ENCODE results near the gene ZNF598.
"Not testable (repeated sequence)": the region's sequence is repeated elsewhere in the genome, so short reads cannot be mapped to it uniquely, and the experiment has no call there.

The ZNF598 gene

DNA sequence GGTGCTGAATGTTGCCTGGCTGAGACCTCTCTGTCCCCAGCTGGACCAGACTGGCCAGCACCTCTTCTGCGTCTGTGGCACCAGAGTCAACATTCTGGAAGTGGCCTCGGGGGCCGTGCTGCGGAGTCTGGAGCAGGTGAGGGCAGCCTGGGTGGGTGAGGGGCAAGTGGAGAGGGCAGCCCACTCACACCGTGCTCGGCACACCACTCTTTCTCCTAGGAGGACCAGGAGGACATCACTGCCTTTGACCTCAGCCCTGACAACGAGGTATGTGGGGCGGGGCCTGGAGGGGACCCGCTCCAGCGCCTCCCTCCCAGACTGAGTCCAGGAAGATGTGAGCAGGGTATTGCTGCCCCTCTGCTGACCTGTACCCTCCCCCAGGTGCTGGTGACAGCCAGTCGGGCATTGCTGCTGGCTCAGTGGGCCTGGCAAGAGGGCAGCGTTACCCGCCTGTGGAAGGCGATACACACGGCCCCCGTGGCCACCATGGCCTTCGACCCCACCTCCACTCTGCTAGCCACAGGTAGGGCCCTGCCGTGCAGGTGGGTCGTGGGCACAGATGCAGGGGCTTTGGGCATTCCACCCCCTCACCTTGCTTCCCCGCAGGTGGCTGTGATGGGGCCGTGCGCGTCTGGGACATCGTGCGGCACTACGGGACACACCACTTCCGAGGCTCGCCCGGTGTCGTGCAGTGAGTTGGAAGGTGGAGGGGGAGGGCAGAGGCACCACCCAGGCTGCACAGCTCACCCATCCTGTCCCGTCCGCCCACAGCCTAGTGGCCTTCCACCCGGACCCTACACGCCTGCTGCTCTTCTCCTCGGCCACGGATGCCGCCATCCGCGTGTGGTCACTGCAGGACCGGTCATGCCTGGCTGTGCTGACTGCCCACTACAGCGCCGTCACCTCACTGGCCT is 35.2 kb downstream of the ZNF598 start:
- no peak for DNase-seq

DNA sequence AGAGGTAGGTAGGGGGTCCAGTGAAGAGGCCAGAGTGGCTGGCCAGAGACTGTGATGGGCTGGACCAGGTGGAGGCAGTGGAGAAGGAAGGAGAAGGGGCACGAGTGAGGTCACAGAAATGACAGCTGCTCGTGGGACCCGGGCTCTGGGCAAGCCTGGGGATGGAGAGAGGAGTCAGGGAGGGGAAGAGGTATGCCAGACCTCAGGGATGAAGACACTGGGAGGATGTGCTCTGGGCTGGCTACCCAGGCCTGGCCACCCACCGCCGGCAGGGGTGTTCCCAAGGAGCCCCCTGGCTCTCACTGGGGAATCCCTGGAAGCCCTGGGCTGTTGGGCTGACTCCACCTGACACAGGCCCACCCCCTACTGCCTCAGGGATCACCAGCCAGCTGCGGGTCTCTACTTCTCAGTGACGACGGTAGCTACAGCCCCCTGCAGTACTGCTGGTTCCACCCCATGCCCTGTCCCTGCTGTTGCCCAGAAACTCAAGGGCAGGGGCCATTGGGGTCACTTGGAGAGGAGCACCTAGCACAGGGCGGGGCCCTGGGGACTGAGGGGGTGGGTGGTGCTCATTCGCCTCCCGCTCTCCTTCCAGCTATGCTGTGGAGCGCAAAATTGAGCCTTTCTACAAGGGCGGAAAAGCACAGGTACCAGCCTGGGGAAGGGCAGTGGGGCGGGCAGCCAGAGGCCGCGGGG is 36.0 kb downstream of the ZNF598 start:
- no peak for DNase-seq

DNA sequence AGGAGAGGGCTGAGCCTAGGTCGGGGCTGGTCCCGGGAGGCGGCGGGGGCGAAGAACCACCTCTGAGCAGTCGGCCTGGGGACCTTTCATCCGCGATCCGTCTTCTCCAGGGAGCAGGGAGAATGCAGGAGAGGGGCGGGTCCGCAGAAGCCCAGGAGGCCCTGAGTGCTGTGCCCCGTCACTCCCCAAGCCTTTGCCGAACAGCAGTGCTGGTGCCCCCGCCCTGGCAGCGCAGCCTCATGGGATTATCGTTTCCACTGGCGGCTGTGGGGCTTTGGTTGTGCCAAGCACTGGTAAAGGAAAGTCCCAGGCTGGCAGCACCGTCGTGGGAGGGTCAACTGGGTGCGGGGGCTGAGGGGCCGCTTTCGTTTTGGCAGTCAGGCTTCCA is 37.1 kb downstream of the ZNF598 start:
- DNase-seq, result no peak

DNA sequence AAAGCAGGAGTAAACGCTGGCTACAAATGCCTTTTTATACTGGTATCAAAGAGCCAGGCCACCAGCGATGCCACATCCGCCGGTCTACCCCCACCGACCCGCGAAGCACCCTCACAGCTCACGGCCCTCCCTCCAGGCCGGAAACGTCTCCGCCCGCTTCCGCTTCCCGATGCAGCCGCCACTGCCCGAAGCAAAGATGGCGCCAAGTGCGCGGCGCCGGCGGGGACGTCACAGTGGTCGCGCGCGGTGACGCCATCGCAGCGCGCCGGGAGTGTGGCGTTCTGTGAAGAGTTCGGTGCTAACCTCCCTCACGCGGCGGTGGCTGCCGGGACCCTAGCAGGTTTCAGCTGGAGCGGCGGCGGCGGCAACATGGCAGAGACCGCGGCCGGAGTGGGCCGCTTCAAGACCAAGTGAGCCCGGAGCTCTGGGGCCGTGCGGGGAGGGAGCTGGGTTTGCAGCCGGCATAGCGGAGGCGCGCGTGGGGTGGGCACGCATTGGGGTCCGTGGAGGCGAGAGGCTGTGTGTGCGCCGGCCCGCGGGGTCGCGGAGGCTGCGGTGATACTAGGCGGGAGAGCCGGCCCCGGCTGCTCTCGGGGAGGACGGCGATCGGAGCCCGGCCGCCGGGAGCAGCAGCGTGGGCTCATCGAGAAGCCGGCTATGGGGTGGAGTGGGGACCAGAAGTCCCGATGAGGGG is 37.7 kb downstream of the ZNF598 start, which contains the start of gene TBL3:
Gene TBL3, plus strand, starts transcription at position 258 of the 694 bp plus-strand sequence. Its CDS starts 112 bp downstream, at position 370.
- DNase-seq, result peak; percentile 95

DNA sequence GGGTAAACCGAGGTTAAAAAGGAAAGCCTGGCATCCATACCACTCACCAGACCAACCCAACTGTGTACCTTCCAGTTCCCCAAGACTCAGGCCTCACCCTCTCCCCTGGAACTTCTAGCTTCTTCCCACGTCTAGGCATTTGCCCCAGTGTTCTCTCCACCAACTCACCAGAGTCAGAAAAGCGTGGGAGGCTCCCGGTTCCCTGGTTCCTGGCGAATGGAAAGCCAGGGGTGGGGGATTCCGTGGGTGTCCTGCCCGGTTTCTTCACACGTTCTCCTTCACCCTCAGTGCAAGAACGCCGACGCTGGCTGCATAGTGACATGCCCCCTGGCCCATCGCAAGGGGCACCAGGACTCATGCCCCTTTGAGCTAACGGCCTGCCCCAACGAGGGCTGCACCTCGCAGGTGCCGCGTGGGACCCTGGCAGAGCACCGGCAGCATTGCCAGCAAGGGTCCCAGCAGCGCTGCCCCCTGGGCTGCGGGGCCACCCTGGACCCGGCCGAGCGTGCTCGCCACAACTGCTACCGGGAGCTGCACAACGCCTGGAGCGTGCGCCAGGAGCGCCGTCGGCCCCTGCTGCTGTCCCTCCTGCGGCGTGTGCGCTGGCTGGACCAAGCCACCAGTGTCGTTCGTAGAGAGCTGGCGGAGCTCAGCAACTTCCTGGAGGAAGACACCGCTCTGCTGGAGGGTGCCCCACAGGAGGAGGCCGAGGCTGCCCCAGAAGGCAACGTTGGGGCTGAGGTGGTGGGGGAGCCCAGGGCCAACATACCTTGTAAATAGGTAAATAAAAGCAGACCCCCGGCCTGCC is 41.3 kb downstream of the ZNF598 start:
- DNase-seq, result no peak

DNA sequence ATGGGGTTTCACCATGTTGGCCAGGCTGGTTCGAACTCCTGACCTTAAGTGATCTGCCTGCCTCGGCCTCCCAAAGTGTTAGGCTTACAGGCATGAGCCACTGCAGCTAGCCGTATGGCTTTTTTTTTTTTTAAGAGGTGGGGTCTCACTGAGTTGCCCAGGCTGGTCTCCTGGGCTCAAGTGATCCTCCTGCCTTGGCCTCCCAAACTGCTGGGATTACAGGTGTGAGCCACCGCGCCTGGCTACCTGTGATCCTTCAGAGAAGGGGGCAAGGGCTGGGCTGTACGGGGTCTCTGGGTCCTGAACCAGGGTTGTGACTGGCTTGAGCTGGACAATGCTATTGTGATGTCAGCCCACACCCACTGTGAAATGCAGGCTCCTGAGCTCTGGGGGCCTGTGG is 43.2 kb downstream of the ZNF598 start, which contains the start of gene RNF151:
Gene RNF151, plus strand, starts transcription at position 397 of the 400 bp plus-strand sequence. CDS start 26 bp downstream, outside the sequence.
- no peak for DNase-seq

DNA sequence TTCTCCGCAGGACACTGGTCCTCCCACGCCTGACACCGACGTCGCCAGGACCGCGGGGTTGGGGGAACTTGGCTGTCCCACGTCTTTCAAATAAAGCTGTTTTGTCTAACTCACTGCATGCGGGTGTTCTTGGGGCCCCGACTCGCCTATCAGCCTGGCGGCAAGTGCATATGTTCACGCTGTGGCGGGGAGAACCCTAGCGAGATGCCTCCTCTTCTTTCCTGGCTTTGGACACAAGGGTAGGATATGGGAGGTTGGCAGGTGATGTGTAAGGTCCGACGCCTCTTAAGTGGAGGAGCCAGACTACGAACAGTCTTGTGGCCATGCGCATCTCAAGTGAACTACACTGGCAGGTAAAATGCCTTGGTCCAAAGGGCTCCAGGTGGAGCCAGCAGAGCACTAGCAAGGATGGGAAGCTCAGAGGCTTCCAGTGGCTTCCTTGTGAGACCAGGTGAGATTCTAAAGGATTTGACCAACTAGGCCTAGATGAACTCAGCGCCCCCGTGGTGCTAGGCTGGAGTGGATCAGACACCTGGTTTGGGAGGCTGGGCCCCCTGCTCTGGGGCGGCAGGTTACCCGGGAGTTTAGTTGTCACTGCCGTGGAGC is 44.1 kb downstream of the ZNF598 start:
- no peak for DNase-seq

DNA sequence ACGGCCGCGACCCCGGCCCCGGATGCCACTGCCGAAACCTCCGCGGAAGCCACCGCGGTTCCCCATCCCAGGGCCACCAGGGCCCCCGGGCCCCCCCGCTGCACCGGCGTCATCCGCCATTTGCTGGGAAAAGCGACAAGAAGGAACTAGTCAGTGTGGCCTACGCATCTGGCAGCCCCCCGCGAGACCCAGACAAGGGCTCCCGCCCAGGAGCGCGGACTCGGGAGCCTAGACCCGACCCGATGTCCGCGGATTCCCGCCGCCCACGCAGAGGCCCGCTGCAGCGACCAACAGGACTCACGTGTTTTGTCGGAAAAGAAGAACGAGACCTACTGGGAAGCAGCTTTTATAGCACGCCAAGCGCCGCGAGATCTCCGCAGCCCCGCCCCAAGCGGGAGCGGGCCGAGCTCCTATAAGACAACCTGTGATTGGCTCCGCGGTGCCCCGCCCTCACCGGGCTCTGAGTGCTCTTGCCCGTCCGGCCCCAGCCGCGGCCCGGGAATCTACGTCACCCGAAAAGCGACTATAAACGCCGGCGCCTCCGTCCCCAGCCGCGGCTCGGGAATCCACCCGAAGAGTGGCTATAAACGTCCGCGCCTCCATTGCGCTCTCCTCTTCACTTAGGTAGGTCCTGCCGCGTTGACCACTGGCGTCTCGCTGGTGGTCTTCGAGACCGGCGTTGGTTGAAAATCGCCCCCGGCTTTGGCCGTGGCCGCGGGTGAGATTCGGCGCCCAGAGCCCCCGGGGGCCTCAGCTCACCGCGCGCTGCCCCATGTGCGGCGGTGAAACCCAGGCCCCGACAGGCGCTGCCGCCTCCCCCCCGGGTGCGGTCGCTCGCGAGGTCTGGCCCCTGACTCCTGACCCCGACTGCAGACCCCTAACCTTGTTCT is 44.9 kb downstream of the ZNF598 start, which contains the start of gene RPS2:
Gene RPS2, minus strand, starts transcription at position 321 of the 890 bp plus-strand sequence. Its CDS starts 201 bp downstream, at position 120.
- DNase-seq, result peak; percentile 96 to 97

DNA sequence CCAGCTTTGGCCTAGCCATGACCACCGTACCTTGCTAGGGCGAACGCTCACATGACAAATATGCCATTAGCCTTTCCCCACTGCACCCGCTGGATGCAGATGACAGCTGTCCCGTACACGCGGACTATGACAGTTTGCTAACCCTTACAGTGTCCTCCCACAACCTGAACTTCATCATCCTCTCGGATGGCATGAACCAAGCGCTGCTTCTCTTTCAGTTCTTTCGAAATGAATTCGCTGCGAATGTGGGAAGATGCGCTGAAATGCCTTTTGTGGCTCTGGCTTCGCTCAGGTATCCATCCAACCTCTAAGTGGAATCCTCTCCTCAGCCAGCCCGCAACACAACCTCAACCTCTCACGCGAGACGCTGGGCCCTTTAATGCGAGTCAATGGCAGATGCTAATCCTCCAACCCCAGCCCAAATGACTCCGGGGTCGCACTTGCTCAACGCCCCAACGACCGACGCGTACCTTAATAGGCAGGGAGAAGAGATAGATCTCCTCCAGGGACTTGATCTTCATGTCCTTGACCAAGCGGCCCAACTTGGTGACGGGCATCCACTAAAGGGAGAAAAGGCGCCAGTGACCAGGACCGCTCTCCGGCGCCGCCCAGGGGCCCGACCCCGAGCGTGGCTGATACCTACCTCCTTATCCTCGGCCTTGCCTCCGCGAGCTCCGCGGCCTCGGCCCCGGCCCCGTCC is 45.7 kb downstream of the ZNF598 start:
- DNase-seq, result peak; percentile 33 to 45

DNA sequence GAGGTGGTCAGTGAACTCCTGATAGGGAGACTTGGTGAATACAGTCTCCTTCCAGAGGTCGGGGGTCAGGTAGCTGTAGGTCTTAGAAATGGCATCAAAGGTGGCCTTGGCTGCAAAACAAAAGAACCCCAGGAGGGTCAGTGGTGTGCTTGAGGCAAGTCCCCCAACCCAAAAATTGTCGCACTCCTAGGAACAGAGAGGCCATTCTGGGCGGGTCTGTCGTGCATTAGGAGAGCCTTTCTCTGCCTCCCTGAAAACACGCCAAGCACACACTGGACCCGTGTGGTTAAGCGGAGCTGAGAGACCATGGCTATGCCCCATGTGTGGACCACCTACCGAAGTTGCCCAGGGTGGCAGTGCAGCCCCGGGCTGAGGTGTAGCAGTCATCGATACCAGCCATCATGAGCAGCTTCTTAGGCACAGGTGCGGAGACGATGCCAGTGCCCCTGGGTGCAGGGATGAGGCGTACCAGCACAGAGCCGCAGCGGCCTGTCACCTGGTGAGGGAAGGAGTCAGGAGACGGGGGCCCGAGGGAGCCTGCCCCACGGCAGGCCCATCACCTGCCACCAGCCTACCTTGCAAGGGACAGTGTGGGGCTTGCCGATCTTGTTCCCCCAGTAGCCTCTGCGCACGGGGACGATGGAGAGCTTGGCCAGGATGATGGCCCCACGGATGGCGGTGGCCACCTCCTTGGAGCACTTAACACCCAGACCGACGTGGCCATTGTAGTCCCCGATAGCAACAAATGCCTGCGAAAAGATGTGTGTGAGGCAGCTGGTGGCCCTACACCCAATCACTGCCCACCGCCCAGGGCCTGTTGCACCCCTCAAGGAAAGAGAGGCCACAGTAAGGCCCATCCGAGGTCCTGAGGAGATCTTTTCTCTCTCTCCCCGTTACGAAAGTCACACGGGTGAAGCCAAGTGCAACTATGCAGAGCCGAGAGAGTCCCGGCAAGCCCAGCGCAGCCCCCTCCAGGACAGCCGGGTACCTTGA is 47.2 kb downstream of the ZNF598 start:
- DNase-seq, result not testable (repeated sequence)

DNA sequence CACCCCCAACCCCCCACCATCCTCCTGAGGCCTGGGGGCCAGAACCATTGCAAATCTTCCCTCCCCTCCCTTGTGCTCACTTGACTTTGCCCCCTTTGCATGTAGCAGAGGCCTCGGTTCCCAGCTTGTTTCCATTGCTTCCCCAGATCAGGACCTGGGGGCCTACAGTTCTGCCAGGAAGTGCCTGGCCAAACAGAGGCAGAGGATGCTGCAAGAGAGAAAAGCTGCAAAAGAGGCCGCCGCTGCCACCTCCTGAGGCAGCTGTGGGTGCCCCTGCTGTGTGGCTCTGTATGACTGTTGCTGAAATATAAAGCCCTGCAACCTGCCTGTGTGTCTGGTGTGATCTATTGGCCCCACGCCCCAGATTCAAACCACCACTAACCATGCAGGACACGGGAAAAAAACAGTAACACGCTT is 48.0 kb downstream of the ZNF598 start:
- no peak for DNase-seq

DNA sequence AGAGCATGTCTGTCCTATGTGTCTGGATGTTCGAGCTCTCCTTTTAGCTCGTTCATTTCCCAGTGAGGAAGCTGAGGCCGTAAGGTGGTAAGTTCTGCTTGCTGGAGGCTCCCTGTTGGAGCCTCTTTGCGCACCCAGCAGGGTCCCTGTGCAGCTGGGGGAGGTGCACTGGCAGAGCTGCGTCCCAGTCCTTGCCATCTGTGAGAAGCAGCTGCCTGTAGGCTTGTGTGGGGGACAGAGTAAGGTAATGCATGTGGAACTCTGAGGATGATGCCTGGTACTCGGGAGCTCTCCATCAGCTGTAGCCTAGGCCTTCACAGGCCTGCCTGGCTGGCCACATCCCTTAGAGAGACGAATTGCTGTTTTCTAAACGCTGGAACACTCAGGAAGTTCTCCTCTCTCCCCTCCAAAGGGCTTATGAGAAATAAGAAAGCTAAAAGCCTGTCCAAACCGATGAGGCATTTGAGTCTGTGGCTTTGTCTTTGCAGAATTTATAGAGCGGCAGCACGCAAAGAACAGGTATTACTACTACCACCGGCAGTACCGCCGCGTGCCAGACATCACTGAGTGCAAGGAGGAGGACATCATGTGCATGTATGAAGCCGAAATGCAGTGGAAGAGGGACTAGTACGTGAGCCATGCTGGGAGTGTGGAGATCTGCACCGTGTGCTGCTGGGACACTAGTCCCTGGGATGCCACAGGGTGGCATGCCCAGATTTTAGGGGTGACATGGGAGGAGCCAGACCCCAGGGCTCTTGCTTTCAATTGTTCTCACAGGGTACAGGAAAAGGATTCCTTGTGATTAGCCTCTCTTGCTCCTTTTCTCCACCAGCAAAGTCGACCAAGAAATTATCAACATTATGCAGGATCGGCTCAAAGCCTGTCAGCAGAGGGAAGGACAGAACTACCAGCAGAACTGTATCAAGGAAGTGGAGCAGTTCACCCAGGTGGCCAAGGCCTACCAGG is 48.7 kb downstream of the ZNF598 start:
- DNase-seq, result peak; percentile 30 to 50

DNA sequence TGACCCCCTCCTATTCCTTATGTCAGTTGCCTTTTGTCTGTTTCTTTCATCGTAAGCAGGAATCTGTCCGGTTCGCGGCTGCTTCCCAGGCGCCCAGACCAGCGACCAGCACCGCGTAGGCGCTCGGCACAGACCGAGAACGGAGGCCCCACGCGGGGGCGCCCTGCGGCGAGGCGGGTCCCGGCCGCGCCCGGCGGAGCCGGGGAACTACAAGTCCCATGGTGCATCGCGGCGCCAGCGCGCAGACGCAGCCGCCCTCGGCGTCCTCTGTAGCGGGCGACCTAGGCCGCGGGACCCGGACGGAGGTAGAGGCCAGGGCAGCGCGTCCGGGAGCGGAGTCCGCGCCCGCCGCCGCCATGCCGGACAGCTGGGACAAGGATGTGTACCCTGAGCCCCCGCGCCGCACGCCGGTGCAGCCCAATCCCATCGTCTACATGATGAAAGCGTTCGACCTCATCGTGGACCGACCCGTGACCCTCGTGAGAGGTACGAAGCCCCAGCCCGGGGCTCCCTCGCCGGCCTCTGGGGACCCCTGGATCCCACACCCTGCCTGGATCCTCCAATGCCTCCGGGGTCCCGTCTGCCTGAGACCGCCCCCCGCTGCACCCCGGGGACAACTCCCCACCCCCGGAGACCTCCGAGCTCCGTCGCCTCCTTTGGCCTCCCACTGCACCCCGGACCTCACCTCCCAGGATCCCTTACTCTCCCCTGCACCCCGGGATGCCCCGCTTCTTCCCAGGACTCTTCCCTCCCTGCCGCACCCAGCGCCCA is 50.2 kb downstream of the ZNF598 start, which contains the start of gene NDUFB10:
Gene NDUFB10, plus strand, starts transcription at position 270 of the 771 bp plus-strand sequence. Its CDS starts 87 bp downstream, at position 357.
- peak; percentile 87 to 95 for DNase-seq

DNA sequence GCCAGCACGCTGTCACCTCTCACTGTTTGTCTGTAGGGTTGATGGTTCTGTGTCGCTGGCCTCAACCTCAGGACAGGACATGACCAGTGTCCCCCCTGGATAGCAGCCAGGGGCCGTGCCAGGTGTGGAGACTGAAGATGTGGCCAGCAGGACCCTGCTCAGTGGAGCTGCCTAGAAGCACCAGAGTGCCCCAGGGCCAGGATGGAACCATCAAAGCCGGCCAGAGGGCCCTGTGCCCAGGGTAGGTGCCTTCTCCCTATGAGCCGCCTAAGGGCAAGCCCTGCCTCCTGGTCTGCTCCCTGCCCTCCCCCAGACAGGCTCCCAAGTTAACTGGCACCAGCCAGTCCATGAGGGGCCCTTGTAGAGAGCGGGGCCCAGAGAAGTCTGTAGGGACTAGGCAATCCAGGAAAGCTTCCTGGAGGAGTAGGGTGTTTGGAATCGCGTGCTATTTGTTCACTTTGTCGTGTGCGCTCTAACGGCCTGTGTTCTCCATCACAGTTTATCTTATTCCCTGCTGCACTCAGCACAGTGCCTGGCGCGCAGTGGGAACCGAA is 50.8 kb downstream of the ZNF598 start:
- no peak for DNase-seq

DNA sequence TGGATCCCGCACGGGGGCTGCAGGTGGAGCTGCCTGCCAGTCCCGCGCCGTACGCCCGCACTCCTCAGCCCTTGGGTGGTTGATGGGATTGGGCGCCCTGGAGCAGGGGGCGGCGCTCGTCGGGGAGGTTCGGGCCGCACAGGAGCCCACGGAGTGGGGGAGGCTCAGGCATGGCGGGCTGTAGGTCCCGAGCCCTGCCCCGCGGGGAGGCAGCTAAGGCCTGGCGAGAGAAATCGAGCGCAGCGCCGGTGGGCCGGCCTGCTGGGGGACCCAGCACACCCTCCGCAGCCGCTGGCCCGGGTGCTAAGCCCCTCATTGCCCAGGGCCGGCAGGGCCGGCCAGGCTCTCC is 51.5 kb downstream of the ZNF598 start:
- DNase-seq, result not testable (repeated sequence)

Data from stimulated activated CD4-positive, alpha-beta T cell treated with anti-CD3 and anti-CD28 coated beads, Interleukin-4, amount 100 ng/mL, for 4 hours (primary cell).